NCI-H748 (cell line): ENCODE measurements around the gene TMEM121.
A peak's percentile ranks its signal among the peaks of the same experiment; 100 is the strongest.

Experiments
- DNase-seq: peaks from one replicate; lab custom pipeline; 2025; ENCODE audit not compliant: unreplicated experiment; lab: John Stamatoyannopoulos, UW

TMEM121 gene

GRCh38 chr14:105527826-105528585 is 1.6 kb downstream of the TMEM121 start:
- peak; percentile 80 for DNase-seq

GRCh38 chr14:105528586-105529318 is 2.4 kb downstream of the TMEM121 start:
- no peak for DNase-seq

- no peak for DNase-seq
Measured at GRCh38 chr14:105529319-105529568, 2.9 kb downstream of the TMEM121 start.

- no peak for DNase-seq
Measured at GRCh38 chr14:105529569-105530284, 3.3 kb downstream of the TMEM121 start.

GRCh38 chr14:105530285-105531087 is 4.1 kb downstream of the TMEM121 start:
- DNase-seq = no peak

GRCh38 chr14:105531088-105531893 is 4.9 kb downstream of the TMEM121 start:
- DNase-seq = no peak

- no peak for DNase-seq
Measured at GRCh38 chr14:105531894-105532623, 5.7 kb downstream of the TMEM121 start.

GRCh38 chr14:105532735-105533141 is 6.4 kb downstream of the TMEM121 start:
- no peak for DNase-seq

GRCh38 chr14:105533391-105533790 is 7.0 kb downstream of the TMEM121 start:
- no peak for DNase-seq

- no peak for DNase-seq
Measured at GRCh38 chr14:105533811-105534498, 7.6 kb downstream of the TMEM121 start.

- DNase-seq = no peak
Measured at GRCh38 chr14:105534586-105534985, 8.2 kb downstream of the TMEM121 start.

GRCh38 chr14:105536051-105536450 is 9.7 kb downstream of the TMEM121 start:
- no peak for DNase-seq

- no peak for DNase-seq
Measured at GRCh38 chr14:105536691-105537579, 10.6 kb downstream of the TMEM121 start.

GRCh38 chr14:105537580-105538474 is 11.4 kb downstream of the TMEM121 start:
- DNase-seq = peak; percentile 57

- no peak for DNase-seq
Measured at GRCh38 chr14:105538481-105539049, 12.2 kb downstream of the TMEM121 start.

GRCh38 chr14:105540811-105541210 is 14.4 kb downstream of the TMEM121 start:
- no peak for DNase-seq
